ENCODE data around the gene MINPP1.

The MINPP1 gene

GRCh38 chr10:87523731-87524130, 19.0 kb downstream of the MINPP1 start:
- DNase-seq (ENCODE audit: low read depth, low spot score) = no peak

- DNase-seq (ENCODE audit: low read depth, low spot score) = no peak
These were observed 19.6 kb downstream of the MINPP1 start for GRCh38 chr10:87524296-87524695.

- DNase-seq (ENCODE audit: low read depth, low spot score) = no peak
These were observed 27.4 kb downstream of the MINPP1 start for GRCh38 chr10:87531908-87532622.

GRCh38 chr10:87532696-87533095, 28.0 kb downstream of the MINPP1 start:
- DNase-seq (ENCODE audit: low read depth, low spot score) = no peak

GRCh38 chr10:87534173-87534858, 29.6 kb downstream of the MINPP1 start:
- DNase-seq (ENCODE audit: low read depth, low spot score) = no peak

GRCh38 chr10:87538092-87539015, 33.7 kb downstream of the MINPP1 start:
- no peak for DNase-seq (ENCODE audit: low read depth, low spot score)

GRCh38 chr10:87541114-87541513, 36.4 kb downstream of the MINPP1 start:
- no peak for DNase-seq (ENCODE audit: low read depth, low spot score)

- no peak for DNase-seq (ENCODE audit: low read depth, low spot score)
These were observed 40.0 kb downstream of the MINPP1 start for GRCh38 chr10:87544721-87545120.

- DNase-seq (ENCODE audit: low read depth, low spot score) = no peak
These were observed 41.1 kb downstream of the MINPP1 start for GRCh38 chr10:87545783-87546182.

GRCh38 chr10:87546210-87546609, 41.5 kb downstream of the MINPP1 start:
- no peak for DNase-seq (ENCODE audit: low read depth, low spot score)

- DNase-seq (ENCODE audit: low read depth, low spot score) = no peak
These were observed 42.3 kb downstream of the MINPP1 start for GRCh38 chr10:87546971-87547413.

- no peak for DNase-seq (ENCODE audit: low read depth, low spot score)
These were observed 43.1 kb downstream of the MINPP1 start for GRCh38 chr10:87547734-87548311.

GRCh38 chr10:87550741-87551140, 46.0 kb downstream of the MINPP1 start:
- DNase-seq (ENCODE audit: low read depth, low spot score) = no peak

- no peak for DNase-seq (ENCODE audit: low read depth, low spot score)
These were observed 46.6 kb downstream of the MINPP1 start for GRCh38 chr10:87551326-87551725.

- no peak for DNase-seq (ENCODE audit: low read depth, low spot score)
These were observed 47.7 kb downstream of the MINPP1 start for GRCh38 chr10:87552248-87552929.

- no peak for DNase-seq (ENCODE audit: low read depth, low spot score)
These were observed 52.7 kb downstream of the MINPP1 start for GRCh38 chr10:87557409-87557808.

- no peak for DNase-seq (ENCODE audit: low read depth, low spot score)
These were observed 53.6 kb downstream of the MINPP1 start for GRCh38 chr10:87558333-87558732.

GRCh38 chr10:87559392-87559791, 54.7 kb downstream of the MINPP1 start:
- no peak for DNase-seq (ENCODE audit: low read depth, low spot score)

- no peak for DNase-seq (ENCODE audit: low read depth, low spot score)
These were observed 55.9 kb downstream of the MINPP1 start for GRCh38 chr10:87560495-87561129.

- DNase-seq (ENCODE audit: low read depth, low spot score) = no peak
These were observed 58.1 kb downstream of the MINPP1 start for GRCh38 chr10:87562750-87563149.

GRCh38 chr10:87565010-87565409, 60.3 kb downstream of the MINPP1 start:
- DNase-seq (ENCODE audit: low read depth, low spot score) = no peak
